ENCODE results near the gene MOB3A.

MOB3A gene

DNA sequence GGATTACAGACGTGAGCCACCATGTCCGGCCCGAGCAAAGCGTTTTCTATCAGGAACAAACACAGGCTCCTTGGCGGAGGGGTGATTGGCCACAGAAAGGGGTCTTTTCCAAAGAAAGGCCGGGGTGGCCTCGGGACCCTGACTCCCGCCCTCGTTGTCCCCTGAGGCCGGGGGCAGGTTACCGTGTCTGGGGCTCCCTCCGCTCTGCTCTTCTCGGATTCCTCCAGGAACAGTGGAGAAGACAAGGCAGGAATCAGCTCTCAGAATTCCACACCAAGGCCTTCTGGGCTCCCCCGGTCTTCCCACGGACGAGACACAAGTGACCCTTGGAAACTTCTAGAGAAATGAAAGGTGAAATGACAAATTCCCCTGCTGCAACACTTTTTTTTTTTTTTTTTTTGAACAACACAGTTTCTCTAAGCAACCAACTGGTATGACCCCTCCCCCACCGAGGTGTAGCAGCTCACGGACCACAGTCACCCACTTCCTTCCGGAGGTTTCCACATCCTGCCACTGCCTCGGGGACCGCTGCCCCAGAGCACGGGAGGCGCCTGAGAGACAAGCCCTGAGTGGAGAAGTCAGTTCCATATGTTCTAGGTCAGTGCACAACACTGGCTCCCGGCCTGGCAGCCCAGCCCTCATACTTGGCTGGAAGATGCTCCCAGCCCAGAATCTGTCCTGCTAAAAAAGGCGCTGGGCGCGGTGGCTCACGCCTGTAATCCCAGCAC is 11.0 kb downstream of the MOB3A start:
- no peaks in the 10 kb centered on the region for H3K9me3 ChIP-seq (ENCODE audit: insufficient read depth, low read length, severe bottlenecking)
- peaks cover 87% of the 10 kb centered on the region for H3K79me2 ChIP-seq (ENCODE audit: insufficient read depth, low read length)
- DNase-seq, result peak; percentile 98
- no peak overlapping the region for H2AFZ ChIP-seq (ENCODE audit: low read depth, low read length)
- peak overlapping the region; percentile 74 for H3K4me2 ChIP-seq (ENCODE audit: insufficient read depth, low read length)
- no peaks in the 10 kb centered on the region for H3K27me3 ChIP-seq (ENCODE audit: insufficient read depth, low read length, poor library complexity)
- ATAC-seq (ENCODE audit: insufficient read depth, low read depth), result peak; percentile 69
- peak overlapping the region; percentile 34 to 67 for H3K4me3 ChIP-seq (ENCODE audit: low read depth in 1 of 2, low read length in 2 of 2)
- H3K4me1 ChIP-seq (ENCODE audit: insufficient read depth, low read length), result peaks cover 97% of the 10 kb centered on the region
- H3K9ac ChIP-seq (ENCODE audit: low read depth, low read length), result peak overlapping the region; percentile 86
- H4K20me1 ChIP-seq (ENCODE audit: insufficient read depth, low read length), result peaks cover 35% of the 10 kb centered on the region
- peaks cover 55% of the 10 kb centered on the region for H3K36me3 ChIP-seq (ENCODE audit: insufficient read depth, low read length)
- TF ChIP-seq EZH2 (IDR thresholded peaks at IDR 0.05; ENCODE audit: borderline replicate concordance, low read depth, low read length, severe bottlenecking), result no peak
- TF ChIP-seq, protein P1, sequence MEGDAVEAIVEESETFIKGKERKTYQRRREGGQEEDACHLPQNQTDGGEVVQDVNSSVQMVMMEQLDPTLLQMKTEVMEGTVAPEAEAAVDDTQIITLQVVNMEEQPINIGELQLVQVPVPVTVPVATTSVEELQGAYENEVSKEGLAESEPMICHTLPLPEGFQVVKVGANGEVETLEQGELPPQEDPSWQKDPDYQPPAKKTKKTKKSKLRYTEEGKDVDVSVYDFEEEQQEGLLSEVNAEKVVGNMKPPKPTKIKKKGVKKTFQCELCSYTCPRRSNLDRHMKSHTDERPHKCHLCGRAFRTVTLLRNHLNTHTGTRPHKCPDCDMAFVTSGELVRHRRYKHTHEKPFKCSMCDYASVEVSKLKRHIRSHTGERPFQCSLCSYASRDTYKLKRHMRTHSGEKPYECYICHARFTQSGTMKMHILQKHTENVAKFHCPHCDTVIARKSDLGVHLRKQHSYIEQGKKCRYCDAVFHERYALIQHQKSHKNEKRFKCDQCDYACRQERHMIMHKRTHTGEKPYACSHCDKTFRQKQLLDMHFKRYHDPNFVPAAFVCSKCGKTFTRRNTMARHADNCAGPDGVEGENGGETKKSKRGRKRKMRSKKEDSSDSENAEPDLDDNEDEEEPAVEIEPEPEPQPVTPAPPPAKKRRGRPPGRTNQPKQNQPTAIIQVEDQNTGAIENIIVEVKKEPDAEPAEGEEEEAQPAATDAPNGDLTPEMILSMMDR (IDR thresholded peaks at IDR 0.05; ENCODE audit: borderline replicate concordance, extremely low read depth, low read length, poor library complexity, severe bottlenecking), result no peak
- peak overlapping the region; percentile 95 for H3K27ac ChIP-seq (ENCODE audit: low read length)

DNA sequence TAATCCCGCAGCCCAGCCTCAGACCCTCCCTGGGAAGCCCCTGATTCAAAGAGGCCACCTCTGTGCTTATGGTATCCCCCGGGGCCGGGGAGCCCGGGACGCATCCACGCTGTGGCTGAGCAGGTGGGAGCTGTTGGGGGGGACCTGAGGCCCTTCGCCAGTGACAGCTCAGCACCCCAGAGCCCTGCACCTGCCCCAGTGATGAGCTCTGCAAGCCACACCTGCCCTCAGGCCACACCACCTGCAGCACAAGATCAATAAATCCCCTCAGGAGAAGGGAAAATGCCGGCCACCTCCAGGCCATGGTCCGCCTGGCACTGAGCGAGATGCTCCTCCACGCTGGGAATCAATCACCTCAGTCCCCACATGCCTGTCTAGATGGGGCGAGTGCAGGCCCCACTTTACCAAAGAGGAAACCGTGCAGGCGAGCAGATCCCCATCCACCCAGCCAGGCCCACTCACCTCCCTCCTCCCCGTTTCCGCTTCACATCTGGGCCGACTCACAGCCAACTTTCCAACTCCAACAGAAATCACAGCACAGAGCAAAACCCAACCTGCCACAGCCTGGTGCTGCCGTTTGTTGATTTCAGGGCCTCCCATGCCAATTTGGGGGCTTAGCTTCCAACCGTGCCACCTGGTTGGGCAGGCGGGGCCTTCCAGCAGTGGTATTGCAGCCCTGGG is 12.8 kb downstream of the MOB3A start:
- TF ChIP-seq, protein P1 (IDR thresholded peaks at IDR 0.05; ENCODE audit: borderline replicate concordance, extremely low read depth, low read length, poor library complexity, severe bottlenecking), result no peak
- TF ChIP-seq EZH2 (IDR thresholded peaks at IDR 0.05; ENCODE audit: borderline replicate concordance, low read depth, low read length, severe bottlenecking), result no peak
- Histone ChIP-seq H3K9ac (ENCODE audit: low read depth, low read length) (peak overlapping the region; percentile 86), H3K27me3 (ENCODE audit: insufficient read depth, low read length, poor library complexity) (no peaks in the 10 kb centered on the region), H3K4me3 (ENCODE audit: low read depth in 1 of 2, low read length in 2 of 2) (peak overlapping the region; percentile 34 to 67), H3K79me2 (ENCODE audit: insufficient read depth, low read length) (peaks cover 89% of the 10 kb centered on the region), H3K9me3 (ENCODE audit: insufficient read depth, low read length, severe bottlenecking) (no peaks in the 10 kb centered on the region), H3K27ac (ENCODE audit: low read length) (peak overlapping the region; percentile 95), H3K4me1 (ENCODE audit: insufficient read depth, low read length) (peaks cover 92% of the 10 kb centered on the region), H3K4me2 (ENCODE audit: insufficient read depth, low read length) (peak overlapping the region; percentile 74), H2AFZ (ENCODE audit: low read depth, low read length) (no peak overlapping the region), H3K36me3 (ENCODE audit: insufficient read depth, low read length) (peaks cover 63% of the 10 kb centered on the region), H4K20me1 (ENCODE audit: insufficient read depth, low read length) (peaks cover 53% of the 10 kb centered on the region)
- ATAC-seq (ENCODE audit: insufficient read depth, low read depth), result peak; percentile 66
- peak; percentile 92 for DNase-seq

DNA sequence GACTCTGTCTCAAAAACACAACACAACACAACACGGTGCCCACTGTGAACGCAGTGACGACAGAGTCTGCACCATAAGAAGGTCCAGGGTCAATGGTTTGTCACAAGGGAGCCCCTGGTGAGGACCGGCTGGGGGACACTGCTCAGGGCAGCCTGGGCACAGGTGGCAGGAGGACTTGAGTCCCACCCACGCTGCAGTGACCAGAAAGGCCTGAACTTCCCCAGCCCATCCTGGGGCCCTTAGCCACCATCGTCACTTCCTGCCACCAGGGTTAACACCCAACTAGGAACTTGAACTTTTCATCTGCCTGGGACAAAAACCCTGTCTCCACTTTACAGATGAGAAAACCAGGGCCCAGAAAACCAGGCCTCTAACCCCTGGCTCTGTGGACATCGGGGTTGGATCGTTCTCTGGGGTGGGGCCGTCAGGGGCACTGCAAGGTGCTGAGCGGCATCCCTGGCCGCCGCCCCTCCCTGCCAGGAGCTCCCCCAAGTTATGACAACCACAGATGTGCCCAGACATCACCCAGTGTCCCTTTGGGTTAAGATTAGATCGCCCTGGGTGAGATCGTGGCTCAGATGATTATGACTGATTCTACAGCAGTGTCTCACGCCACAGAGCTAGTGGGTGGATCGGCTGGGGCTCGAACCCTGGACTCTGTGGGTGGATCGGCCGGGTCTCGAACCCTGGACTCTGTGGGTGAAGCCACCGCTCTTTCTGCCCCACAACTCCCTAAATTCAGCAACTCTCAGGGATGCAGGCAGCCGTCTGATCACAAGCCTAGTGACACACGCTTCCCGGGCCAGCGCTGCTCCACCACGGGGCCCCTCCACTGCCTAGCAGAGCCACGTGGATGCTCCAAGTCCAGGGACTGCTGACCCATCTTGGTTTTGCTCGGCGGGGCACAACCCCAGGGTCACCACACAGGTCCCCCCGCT is 14.0 kb downstream of the MOB3A start:
- Histone ChIP-seq H3K27ac (ENCODE audit: low read length) (peak overlapping the region; percentile 95), H2AFZ (ENCODE audit: low read depth, low read length) (no peak overlapping the region), H3K27me3 (ENCODE audit: insufficient read depth, low read length, poor library complexity) (no peaks in the 10 kb centered on the region), H4K20me1 (ENCODE audit: insufficient read depth, low read length) (peaks cover 64% of the 10 kb centered on the region), H3K9me3 (ENCODE audit: insufficient read depth, low read length, severe bottlenecking) (no peaks in the 10 kb centered on the region), H3K9ac (ENCODE audit: low read depth, low read length) (peak overlapping the region; percentile 86), H3K4me2 (ENCODE audit: insufficient read depth, low read length) (peak overlapping the region; percentile 74), H3K79me2 (ENCODE audit: insufficient read depth, low read length) (peaks cover 90% of the 10 kb centered on the region), H3K4me3 (ENCODE audit: low read depth in 1 of 2, low read length in 2 of 2) (peak overlapping the region; percentile 34 to 67), H3K4me1 (ENCODE audit: insufficient read depth, low read length) (peaks cover 85% of the 10 kb centered on the region), H3K36me3 (ENCODE audit: insufficient read depth, low read length) (peaks cover 75% of the 10 kb centered on the region)
- TF ChIP-seq EZH2 (IDR thresholded peaks at IDR 0.05; ENCODE audit: borderline replicate concordance, low read depth, low read length, severe bottlenecking), result no peak
- ATAC-seq (ENCODE audit: insufficient read depth, low read depth) (no peak), DNase-seq (no peak)

All from DND-41 (cell line).